Measurements from ENCODE around the gene ITSN2.

Gene ITSN2

GRCh38 chr2:24191848-24192247 lies 168.5 kb downstream of the ITSN2 start:
- no peak for TF ChIP-seq CTCF (conservative IDR thresholded peaks at IDR 0.05)
- TF ChIP-seq ZFX (IDR thresholded peaks at IDR 0.05): no peak
- H3K27ac ChIP-seq: no peak overlapping the region

DNA sequence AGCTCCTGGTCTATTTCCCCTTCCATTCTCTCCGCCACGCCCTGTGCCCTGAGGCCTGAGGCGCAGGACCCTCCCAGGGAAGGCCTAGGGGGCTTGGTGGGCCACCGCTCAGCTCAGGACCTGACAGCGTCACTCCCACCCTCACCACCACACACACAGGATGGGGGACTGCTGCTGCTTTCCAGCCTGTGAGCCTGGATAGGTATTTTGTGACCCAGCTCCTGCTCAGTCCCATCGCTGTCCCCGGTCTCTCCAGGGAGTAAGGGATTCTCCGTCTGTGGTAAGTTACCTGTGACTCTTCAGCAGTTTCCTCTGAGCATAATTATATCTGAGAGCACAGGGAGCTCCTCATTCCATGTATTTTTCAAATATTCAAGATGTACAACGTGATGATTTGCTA lies 169.2 kb downstream of the ITSN2 start:
- TF ChIP-seq CTCF (conservative IDR thresholded peaks at IDR 0.05) (no peak), ZFX (IDR thresholded peaks at IDR 0.05) (no peak)
- H3K27ac ChIP-seq: no peak overlapping the region

DNA sequence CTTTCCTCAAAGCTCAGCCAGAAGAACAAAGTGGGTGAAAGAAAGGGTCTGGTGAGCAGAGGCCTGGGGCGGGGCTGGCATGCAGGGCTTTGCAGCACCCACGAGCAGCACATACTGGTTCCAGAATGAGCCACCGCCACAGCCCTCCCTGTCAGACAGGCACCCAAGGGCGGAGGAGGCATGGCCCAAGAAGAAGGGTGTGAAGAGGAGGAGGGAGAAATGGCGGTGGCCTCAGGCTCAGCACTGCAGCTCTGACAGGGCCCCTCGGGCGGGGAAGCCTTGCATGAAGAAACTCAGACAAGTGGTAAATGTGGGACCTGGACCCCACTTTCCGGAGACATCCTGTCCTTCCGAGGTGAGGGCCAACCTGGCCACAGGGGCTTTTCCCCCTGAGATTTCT lies 169.8 kb downstream of the ITSN2 start:
- no peak overlapping the region for H3K27ac ChIP-seq
- TF ChIP-seq CTCF (conservative IDR thresholded peaks at IDR 0.05) (no peak), ZFX (IDR thresholded peaks at IDR 0.05) (no peak)

- TF ChIP-seq CTCF (conservative IDR thresholded peaks at IDR 0.05): no peak
- H3K27ac ChIP-seq: no peak overlapping the region
These were observed 170.8 kb downstream of the ITSN2 start for GRCh38 chr2:24189551-24189950.

DNA sequence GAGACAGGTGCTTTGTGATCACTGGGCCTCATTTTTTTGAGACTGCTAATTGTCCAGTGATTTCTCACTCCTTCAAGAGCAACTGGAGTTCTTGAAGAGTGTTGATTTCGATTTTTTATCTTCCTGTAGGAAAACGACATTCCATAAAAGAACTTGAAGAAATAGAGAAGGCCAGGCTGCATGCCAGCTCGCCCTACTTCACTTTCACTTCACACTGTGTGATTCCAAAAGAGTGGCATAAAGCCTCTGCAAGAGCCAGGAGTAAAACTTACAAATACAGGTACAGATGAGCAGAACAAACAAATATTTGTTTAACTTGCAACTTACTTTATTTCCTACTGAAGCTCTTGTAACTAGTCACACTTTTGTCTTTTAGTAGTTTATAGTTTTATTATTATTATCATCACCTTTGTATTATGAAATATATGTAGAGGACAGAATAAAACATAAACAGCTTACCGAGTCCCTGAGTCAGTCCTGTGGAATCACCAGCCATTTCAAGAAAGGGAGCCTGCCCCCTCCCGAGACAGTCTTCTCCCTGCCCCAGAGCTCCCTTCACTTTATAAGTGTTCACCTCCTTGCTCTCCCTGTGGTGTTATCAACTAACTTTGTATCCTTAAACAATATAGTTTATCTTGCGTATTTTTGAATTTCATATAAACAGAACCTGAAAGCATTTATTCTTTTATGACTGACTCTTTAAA lies 176.8 kb downstream of the ITSN2 start:
- H3K27ac ChIP-seq: no peak overlapping the region
- TF ChIP-seq CTCF (conservative IDR thresholded peaks at IDR 0.05) (no peak), ZFX (IDR thresholded peaks at IDR 0.05) (no peak)

- H3K27ac ChIP-seq: no peak overlapping the region
- TF ChIP-seq CTCF (conservative IDR thresholded peaks at IDR 0.05) (no peak), ZFX (IDR thresholded peaks at IDR 0.05) (no peak)
These were observed 177.8 kb downstream of the ITSN2 start for GRCh38 chr2:24182507-24182906.

DNA sequence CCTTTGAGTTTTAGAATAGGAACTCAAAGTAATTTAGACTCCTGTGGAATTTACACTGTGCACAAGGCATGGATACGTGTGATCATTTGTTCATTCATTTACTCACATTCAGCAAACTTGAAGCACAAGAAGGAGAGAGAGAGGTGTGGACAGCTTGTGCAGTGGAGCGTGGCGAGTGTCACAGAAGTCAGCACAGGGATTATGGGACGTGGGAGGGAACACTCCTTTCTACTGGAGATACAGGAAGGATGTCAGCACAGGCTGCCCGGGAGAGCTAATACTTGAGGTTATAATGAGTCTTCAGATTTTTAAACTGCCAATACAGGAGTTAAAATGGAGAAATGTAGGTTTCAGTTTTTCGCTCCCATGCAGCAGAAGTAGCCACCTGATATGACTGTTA lies 178.5 kb downstream of the ITSN2 start:
- no peak overlapping the region for H3K27ac ChIP-seq
- TF ChIP-seq CTCF (conservative IDR thresholded peaks at IDR 0.05): no peak

Data from C4-2B (cell line).